Sigmoid colon (tissue), 4 donors: ENCODE data around the gene TRAPPC13.

ENCODE experiments used
- EP300 ChIP-seq, 4 donors: sonication (generic); formaldehyde crosslinking; IDR thresholded peaks; one replicate each; pipeline ENCODE4 v1.6.1; 2017; ENCODE audit warnings: antibody characterized with exemption in 4 of 4
- POLR2A ChIP-seq, 2 donors: fragments of 450-650 bp; IDR thresholded peaks; one replicate each; pipeline ENCODE4 v1.6.1; 2016; ENCODE audit warnings: antibody characterized with exemption in 2 of 2, mild to moderate bottlenecking in 2 of 2, moderate library complexity in 2 of 2
- POLR2AphosphoS5 ChIP-seq, 4 donors: sonication (generic); formaldehyde crosslinking; IDR thresholded peaks; one replicate each; pipeline ENCODE4 v1.6.1; 2017; ENCODE audit warnings: antibody characterized with exemption in 4 of 4

- no peak for TF ChIP-seq EP300 (IDR thresholded peaks at IDR 0.05)
- TF ChIP-seq POLR2A (IDR thresholded peaks at IDR 0.05) = no peak
- no peak for TF ChIP-seq POLR2AphosphoS5 (IDR thresholded peaks at IDR 0.05)
Measured at GRCh38 chr5:65646938-65647337, 22.1 kb downstream of the TRAPPC13 start.
